ENCODE measurements around the gene POFUT2.

The POFUT2 gene, protein sequence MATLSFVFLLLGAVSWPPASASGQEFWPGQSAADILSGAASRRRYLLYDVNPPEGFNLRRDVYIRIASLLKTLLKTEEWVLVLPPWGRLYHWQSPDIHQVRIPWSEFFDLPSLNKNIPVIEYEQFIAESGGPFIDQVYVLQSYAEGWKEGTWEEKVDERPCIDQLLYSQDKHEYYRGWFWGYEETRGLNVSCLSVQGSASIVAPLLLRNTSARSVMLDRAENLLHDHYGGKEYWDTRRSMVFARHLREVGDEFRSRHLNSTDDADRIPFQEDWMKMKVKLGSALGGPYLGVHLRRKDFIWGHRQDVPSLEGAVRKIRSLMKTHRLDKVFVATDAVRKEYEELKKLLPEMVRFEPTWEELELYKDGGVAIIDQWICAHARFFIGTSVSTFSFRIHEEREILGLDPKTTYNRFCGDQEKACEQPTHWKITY

GRCh38 chr21:45287438-45288391, at the start of gene POFUT2:
POFUT2 (minus strand) TSS chr21:45287895; CDS start chr21:45287871, 24 bp downstream.
- no peaks in the 10 kb centered on the region for H3K9me3 Mint-ChIP-seq (ENCODE audit: low read depth)
- no peaks in the 10 kb centered on the region for H3K27me3 Mint-ChIP-seq
- peaks cover 2% of the 10 kb centered on the region for H3K36me3 Mint-ChIP-seq
- H3K4me1 Mint-ChIP-seq (ENCODE audit: low read depth) = peaks cover 21% of the 10 kb centered on the region
- H3K27ac Mint-ChIP-seq = peak within 1 kb of the TSS; percentile 77
- peak within 1 kb of the TSS; percentile 84 for H3K4me3 Mint-ChIP-seq

DNA sequence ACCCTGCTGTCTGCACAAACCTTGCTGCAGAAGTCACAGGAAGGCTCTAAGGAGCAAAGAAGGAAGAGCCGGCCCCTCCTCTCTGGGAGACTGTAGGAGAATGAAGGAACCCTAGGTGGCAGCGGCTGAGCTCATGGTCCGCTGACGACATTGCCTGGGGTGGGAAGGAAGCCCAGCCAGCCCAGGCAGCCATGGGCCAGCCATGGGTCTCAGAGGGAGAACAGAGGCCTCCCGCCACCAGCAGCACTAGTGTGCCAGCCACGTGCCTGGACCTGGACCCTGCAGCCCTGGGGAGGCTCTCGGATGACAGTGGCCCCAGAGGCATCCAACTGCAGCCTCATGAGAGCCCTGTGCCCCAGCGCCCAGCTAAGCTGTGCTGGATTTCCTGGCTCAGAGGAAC, 49.2 kb upstream of the POFUT2 start:
- no peak overlapping the region for H3K27ac Mint-ChIP-seq
- H3K4me3 Mint-ChIP-seq = no peak overlapping the region
- H3K36me3 Mint-ChIP-seq = no peaks in the 10 kb centered on the region
- H3K27me3 Mint-ChIP-seq = peaks cover 5% of the 10 kb centered on the region
- no peaks in the 10 kb centered on the region for H3K4me1 Mint-ChIP-seq (ENCODE audit: low read depth)
- H3K9me3 Mint-ChIP-seq (ENCODE audit: low read depth) = no peaks in the 10 kb centered on the region

DNA sequence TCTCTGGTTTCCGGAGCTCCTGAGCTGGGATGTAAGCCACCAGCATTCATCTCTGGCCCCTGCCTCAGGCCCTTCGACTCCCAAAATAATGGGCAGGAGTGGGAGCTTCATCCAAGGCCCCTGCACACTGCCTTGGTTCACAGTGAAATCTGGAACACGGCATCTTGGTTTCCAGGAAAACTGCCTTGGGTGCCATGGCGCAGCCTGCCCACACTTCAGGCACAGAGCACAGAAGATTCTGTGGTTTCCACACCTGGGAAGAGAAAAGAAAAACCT, 48.8 kb upstream of the POFUT2 start:
- Mint-ChIP-seq H3K27me3 (peaks cover 2% of the 10 kb centered on the region), H3K27ac (no peak overlapping the region), H3K4me3 (no peak overlapping the region), H3K36me3 (no peaks in the 10 kb centered on the region), H3K4me1 (ENCODE audit: low read depth) (no peaks in the 10 kb centered on the region), H3K9me3 (ENCODE audit: low read depth) (no peaks in the 10 kb centered on the region)

GRCh38 chr21:45335761-45336534, 48.3 kb upstream of the POFUT2 start:
- Mint-ChIP-seq H3K4me1 (ENCODE audit: low read depth) (no peaks in the 10 kb centered on the region), H3K27ac (no peak overlapping the region), H3K36me3 (no peaks in the 10 kb centered on the region), H3K4me3 (no peak overlapping the region), H3K27me3 (peaks cover 2% of the 10 kb centered on the region), H3K9me3 (ENCODE audit: low read depth) (no peaks in the 10 kb centered on the region)

DNA sequence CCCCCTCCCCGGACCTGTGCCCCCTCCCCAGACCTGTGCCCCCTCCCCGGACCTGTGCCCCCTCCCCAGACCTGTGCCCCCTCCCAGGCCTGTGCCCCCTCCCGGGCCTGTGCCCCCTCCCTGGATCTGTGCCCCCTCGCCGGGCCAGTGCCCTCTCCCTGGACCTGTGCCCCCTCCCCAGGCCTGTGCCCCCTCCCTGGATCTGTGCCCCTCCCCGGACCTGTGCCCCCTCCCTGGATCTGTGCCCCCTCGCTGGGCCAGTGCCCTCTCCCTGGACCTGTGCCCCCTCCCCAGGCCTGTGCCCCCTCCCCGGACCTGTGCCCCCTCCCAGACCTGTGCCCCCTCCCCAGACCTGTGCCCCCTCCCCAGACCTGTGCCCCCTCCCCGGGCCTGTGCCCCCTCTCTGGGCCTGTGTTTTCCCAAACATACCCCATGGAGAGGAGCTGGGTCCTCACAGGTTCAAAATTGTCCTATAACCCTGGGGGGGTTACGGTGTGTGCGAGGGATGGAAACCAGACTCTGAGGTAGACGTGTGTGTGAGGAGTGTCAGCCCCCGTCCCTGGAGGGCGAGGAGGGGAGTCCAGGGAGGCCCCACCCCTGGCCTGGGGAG, 47.6 kb upstream of the POFUT2 start:
- Mint-ChIP-seq H3K27me3 (no peaks in the 10 kb centered on the region), H3K27ac (no peak overlapping the region), H3K4me1 (ENCODE audit: low read depth) (no peaks in the 10 kb centered on the region), H3K4me3 (no peak overlapping the region), H3K9me3 (ENCODE audit: low read depth) (no peaks in the 10 kb centered on the region), H3K36me3 (no peaks in the 10 kb centered on the region)

- H3K4me1 Mint-ChIP-seq (ENCODE audit: low read depth) = no peaks in the 10 kb centered on the region
- no peaks in the 10 kb centered on the region for H3K9me3 Mint-ChIP-seq (ENCODE audit: low read depth)
- H3K4me3 Mint-ChIP-seq = no peak overlapping the region
- no peaks in the 10 kb centered on the region for H3K36me3 Mint-ChIP-seq
- H3K27ac Mint-ChIP-seq = no peak overlapping the region
- no peaks in the 10 kb centered on the region for H3K27me3 Mint-ChIP-seq
Observed at GRCh38 chr21:45334591-45335081, 46.9 kb upstream of the POFUT2 start.

GRCh38 chr21:45334134-45334533, 46.4 kb upstream of the POFUT2 start:
- H3K36me3 Mint-ChIP-seq = no peaks in the 10 kb centered on the region
- no peaks in the 10 kb centered on the region for H3K9me3 Mint-ChIP-seq (ENCODE audit: low read depth)
- H3K27ac Mint-ChIP-seq = no peak overlapping the region
- H3K4me1 Mint-ChIP-seq (ENCODE audit: low read depth) = no peaks in the 10 kb centered on the region
- H3K27me3 Mint-ChIP-seq = no peaks in the 10 kb centered on the region
- no peak overlapping the region for H3K4me3 Mint-ChIP-seq

- no peaks in the 10 kb centered on the region for H3K9me3 Mint-ChIP-seq (ENCODE audit: low read depth)
- no peaks in the 10 kb centered on the region for H3K36me3 Mint-ChIP-seq
- no peaks in the 10 kb centered on the region for H3K27me3 Mint-ChIP-seq
- no peak overlapping the region for H3K4me3 Mint-ChIP-seq
- H3K27ac Mint-ChIP-seq = no peak overlapping the region
- H3K4me1 Mint-ChIP-seq (ENCODE audit: low read depth) = no peaks in the 10 kb centered on the region
Observed at GRCh38 chr21:45333583-45334121, 46.0 kb upstream of the POFUT2 start.

DNA sequence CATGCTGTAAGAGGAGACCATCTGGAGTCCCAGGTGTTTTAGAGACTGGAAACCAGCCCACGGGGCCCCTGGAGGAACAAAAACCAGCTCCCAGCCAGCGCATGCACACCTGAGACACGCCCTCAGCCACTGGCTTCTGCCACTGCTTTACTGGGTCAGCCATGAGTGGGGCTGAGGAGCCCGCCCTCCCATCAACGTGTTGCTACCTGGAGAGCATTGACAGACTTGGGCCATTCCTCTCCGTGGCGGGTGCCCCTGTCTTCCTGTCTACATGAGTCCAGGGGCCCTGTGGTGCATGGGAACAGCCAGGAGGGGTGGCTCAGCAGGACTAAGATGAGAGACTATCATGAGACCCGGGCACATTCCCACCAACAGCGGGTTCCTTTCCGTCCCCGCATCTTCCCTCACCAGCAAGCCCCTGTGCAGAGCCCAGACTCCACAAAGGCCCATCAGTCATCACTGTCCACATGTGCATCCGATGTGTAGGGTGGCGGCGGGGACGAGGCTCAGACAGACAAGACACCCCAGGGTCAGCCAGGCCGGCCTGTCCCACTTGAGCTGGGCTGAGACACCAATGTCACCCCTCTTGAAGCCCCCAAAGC, 45.4 kb upstream of the POFUT2 start:
- H3K27me3 Mint-ChIP-seq = no peaks in the 10 kb centered on the region
- no peak overlapping the region for H3K27ac Mint-ChIP-seq
- H3K36me3 Mint-ChIP-seq = no peaks in the 10 kb centered on the region
- H3K9me3 Mint-ChIP-seq (ENCODE audit: low read depth) = no peaks in the 10 kb centered on the region
- no peaks in the 10 kb centered on the region for H3K4me1 Mint-ChIP-seq (ENCODE audit: low read depth)
- H3K4me3 Mint-ChIP-seq = no peak overlapping the region

DNA sequence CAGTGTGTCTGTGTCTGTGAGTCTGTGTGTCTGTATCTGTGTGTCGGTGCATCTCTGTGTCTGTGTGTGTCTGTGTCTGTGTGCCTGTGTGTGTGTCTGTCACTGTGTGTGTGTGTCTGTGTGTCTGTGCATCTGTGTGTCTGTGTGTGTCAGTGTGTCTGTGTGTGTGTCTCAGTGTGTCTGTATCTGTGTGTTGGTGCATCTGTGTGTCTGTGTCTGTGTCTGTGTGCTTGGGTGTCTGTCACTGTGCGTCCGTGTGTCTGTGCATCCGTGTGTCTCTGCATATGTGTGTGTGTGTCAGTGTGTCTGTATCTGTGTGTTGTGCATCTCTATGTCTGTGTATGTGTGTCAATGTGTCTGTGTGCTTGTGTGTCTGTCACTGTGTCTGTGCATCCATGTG, 44.7 kb upstream of the POFUT2 start:
- H3K9me3 Mint-ChIP-seq (ENCODE audit: low read depth) = no peaks in the 10 kb centered on the region
- no peak overlapping the region for H3K4me3 Mint-ChIP-seq
- no peaks in the 10 kb centered on the region for H3K4me1 Mint-ChIP-seq (ENCODE audit: low read depth)
- no peaks in the 10 kb centered on the region for H3K36me3 Mint-ChIP-seq
- H3K27ac Mint-ChIP-seq = no peak overlapping the region
- H3K27me3 Mint-ChIP-seq = no peaks in the 10 kb centered on the region

DNA sequence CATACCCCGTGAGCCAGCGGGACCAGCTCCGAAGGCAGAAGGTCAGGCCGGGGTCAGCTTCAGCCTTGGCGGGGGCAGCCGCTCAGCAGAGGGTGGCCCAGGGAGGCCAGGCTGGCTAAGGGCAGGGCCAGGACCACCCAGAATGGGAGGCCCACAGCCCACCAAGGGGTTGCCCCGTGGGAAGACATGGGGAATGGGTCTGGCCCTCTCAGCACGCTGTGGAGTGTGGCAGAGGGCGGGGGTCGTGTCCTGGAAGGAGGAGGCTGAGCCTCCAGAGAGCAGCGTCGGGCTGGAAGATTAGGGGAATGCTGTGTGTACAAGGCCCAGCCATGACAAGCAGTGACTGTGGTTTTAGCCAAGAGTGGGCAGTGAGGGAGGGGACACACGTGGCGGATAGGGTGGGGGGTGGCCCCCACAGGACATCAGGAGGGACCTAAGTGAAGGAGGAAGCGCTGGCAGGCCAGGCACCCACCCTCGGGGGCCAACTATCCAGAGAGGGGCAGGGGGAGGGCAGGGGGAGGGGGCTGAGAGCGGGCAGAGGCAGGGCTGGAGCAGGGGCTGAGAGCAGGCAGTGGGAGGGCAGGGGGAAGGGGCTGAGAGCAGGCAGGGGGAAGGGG, 43.9 kb upstream of the POFUT2 start:
- H3K27me3 Mint-ChIP-seq = no peaks in the 10 kb centered on the region
- no peaks in the 10 kb centered on the region for H3K9me3 Mint-ChIP-seq (ENCODE audit: low read depth)
- no peaks in the 10 kb centered on the region for H3K4me1 Mint-ChIP-seq (ENCODE audit: low read depth)
- no peak overlapping the region for H3K27ac Mint-ChIP-seq
- no peaks in the 10 kb centered on the region for H3K36me3 Mint-ChIP-seq
- H3K4me3 Mint-ChIP-seq = no peak overlapping the region

GRCh38 chr21:45330851-45331261, 43.2 kb upstream of the POFUT2 start:
- no peak overlapping the region for H3K4me3 Mint-ChIP-seq
- H3K4me1 Mint-ChIP-seq (ENCODE audit: low read depth) = no peaks in the 10 kb centered on the region
- no peak overlapping the region for H3K27ac Mint-ChIP-seq
- H3K27me3 Mint-ChIP-seq = no peaks in the 10 kb centered on the region
- no peaks in the 10 kb centered on the region for H3K36me3 Mint-ChIP-seq
- no peaks in the 10 kb centered on the region for H3K9me3 Mint-ChIP-seq (ENCODE audit: low read depth)

DNA sequence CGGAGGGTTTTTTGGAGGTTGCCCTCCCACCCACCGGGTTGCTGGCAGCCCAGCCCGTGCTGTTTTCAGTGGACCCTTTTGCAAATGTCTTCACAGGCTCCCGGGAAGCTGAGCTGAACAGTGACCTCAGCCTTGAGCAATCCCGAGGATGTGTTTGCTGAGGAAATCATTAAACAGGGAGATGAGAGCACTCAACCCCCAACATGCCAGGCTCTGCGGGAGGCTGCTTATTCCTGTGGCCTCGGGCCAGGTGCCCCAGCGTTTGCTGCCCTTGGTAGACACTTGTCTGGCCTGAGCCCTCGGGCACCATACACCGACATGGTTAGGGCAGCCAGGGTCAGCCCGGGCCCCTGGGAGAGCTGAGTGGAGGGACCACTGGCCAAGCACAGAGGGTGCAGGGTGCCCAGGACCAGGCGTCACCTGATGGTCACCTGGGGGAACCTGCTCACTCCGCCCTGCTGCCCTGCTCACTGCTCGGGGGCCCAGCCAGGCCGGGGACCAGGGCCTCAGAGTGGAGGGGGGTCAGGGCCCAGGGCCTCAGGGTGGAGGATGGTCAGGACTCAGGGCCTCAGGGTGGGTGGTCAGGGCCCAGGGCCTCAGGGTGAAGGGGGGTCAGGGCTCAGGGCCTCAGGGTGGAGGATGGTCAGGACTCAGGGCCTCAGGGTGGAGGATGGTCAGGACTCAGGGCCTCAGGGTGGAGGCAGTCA, 42.5 kb upstream of the POFUT2 start:
- H3K27ac Mint-ChIP-seq = no peak overlapping the region
- no peak overlapping the region for H3K4me3 Mint-ChIP-seq
- no peaks in the 10 kb centered on the region for H3K9me3 Mint-ChIP-seq (ENCODE audit: low read depth)
- no peaks in the 10 kb centered on the region for H3K36me3 Mint-ChIP-seq
- H3K27me3 Mint-ChIP-seq = no peaks in the 10 kb centered on the region
- H3K4me1 Mint-ChIP-seq (ENCODE audit: low read depth) = no peaks in the 10 kb centered on the region
